Measurements from ENCODE around the gene ARAP1.

ARAP1 gene

DNA sequence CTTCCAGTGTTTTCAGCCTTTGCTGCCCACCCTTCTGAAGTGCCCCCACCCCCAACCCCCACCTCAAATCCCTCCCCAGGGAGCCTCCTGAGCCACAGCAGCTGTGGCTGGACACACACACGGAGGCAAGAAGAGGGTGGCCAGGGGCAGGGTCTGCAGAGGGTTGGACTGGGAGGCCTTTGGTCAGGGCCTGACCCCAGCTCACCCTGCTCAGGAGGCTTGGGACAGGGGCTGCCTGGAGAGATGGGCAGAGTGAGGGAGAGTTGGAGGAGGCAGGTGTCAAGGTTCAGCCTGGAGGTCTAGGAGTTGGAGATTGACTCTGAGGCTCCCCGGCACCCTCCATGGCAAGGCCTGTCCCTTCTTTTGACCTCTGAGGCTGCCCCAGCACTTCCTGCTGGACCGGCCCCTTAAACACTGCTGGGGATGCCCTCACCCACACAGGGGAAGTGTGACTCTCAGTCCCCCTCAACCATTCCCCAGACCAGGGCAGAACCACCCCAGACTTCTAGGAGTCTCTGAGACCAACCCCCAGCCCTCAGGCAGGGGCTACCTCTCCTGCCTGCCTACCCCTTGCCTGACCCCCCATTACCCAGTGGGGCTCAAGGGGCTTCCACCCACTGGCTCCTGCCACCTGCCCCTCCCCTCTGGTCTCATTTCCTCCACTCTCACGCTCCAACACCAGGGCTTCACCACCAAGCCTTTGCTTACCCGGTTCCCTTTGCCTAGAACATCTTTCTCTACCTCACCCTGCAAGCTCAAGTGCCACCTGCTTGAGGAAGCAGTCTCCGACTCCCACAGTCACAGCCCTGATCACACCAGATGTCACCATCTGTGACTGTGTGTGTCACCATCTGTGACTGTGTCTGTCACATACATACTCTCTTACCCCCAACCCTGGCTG lies 8.6 kb downstream of the ARAP1 start:
- H3K9me3 ChIP-seq (ENCODE audit: control insufficient read depth in 5 of 5, low read length in 5 of 5): no peaks in the 10 kb centered on the region
- H3K4me1 ChIP-seq (ENCODE audit: control insufficient read depth in 5 of 5, insufficient read depth in 5 of 5, low read length in 5 of 5): peaks cover 6 to 57% (median 49%) of the 10 kb centered on the region in 5 donors
- H3K36me3 ChIP-seq (ENCODE audit: control insufficient read depth in 5 of 5, insufficient read depth in 5 of 5, low read length in 5 of 5): no peaks in the 10 kb centered on the region
- H3K4me3 ChIP-seq (ENCODE audit: low read depth in 1 of 5, low read length in 5 of 5): no peak overlapping the region
- H3K27ac ChIP-seq (ENCODE audit: low read depth, low read length): no peak overlapping the region
- H3K27me3 ChIP-seq (ENCODE audit: control insufficient read depth in 5 of 5, insufficient read depth in 4 of 5, low read length in 5 of 5): no peaks in the 10 kb centered on the region
- peak overlapping the region in 1 of 5 donors; percentile 12 for H3K9ac ChIP-seq (ENCODE audit: low read length in 5 of 5)

DNA sequence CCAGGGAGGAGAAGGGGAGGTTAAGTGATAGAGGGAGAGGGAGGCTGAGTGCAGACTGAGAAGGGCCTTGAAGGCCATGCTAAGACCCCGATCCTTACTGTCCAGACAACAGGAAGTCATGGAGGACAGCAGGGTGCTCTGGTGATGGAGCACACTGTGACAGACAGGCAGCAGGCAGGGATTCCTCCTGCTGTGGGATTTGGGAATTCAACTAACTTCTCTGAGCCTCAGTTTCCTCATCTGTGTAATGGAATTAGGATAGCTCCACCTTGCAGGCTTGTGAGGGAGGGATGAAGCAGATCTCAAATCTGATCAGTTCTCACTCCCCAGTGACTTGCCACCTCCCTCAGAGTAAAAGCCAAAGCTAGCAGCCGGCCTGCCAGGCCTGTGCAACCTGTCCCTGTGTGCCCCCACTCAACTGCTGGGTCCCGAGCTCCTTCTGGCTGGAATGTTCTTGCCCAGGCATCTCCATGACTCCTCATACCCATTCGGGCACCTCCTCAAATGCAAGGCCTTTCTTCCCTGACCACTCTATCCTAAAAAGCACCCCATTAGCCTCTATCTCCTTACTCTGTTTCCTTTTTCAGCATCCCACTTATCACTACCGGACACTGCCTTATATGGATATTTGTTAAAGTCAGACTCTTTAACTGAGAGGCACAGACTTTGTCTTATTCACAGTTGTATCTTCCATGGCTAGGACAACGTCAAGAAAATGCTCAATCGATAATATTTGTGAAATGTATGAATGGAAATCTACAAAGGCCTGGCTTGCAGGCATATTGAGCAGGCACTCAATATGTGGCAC lies 9.5 kb downstream of the ARAP1 start:
- H3K4me3 ChIP-seq (ENCODE audit: low read depth in 1 of 5, low read length in 5 of 5): no peak overlapping the region
- H3K4me1 ChIP-seq (ENCODE audit: control insufficient read depth in 5 of 5, insufficient read depth in 5 of 5, low read length in 5 of 5): peaks cover 6 to 65% (median 55%) of the 10 kb centered on the region in 5 donors

DNA sequence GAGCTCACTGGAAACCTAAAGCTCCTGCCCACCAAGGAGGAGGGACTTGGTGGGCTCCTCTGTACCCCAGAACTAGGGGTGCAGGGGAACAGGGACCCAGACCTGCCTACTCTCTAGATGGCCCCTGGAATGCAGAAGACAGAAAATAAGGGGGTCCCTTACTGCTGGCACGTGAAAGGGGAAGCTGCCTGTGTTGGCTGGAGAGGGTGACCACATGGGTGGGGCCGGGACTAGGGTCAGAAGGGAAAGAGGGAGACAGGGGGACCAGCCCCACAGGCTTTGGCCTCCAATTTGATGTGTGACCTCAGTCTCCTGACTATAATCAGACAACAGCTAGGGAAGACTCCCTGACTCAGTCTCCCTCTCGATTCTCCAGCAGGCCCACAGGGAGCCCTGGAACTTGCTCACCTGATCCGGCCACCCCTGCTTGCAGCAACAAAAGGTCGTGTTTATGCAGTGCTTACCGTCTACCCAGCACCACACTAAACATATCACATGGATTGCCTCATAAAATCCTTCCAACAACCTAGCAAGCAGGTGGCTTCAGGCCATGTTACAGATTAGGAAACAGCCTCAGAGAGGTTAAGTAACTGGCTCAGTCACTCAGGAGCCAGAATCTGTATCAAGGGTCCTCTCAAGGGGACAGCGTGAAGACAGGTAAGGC lies 10.2 kb downstream of the ARAP1 start:
- H3K9ac ChIP-seq (ENCODE audit: low read length in 5 of 5): peak overlapping the region in 2 of 5 donors; percentile 19 to 33
- H3K4me3 ChIP-seq (ENCODE audit: low read depth in 1 of 5, low read length in 5 of 5): peak overlapping the region in 1 of 5 donors; percentile 12
- H3K36me3 ChIP-seq (ENCODE audit: control insufficient read depth in 5 of 5, insufficient read depth in 5 of 5, low read length in 5 of 5): no peaks in the 10 kb centered on the region
- H3K27ac ChIP-seq (ENCODE audit: low read depth, low read length): peak overlapping the region; percentile 62
- H3K27me3 ChIP-seq (ENCODE audit: control insufficient read depth in 5 of 5, insufficient read depth in 4 of 5, low read length in 5 of 5): no peaks in the 10 kb centered on the region
- H3K9me3 ChIP-seq (ENCODE audit: control insufficient read depth in 5 of 5, low read length in 5 of 5): no peaks in the 10 kb centered on the region
- H3K4me1 ChIP-seq (ENCODE audit: control insufficient read depth in 5 of 5, insufficient read depth in 5 of 5, low read length in 5 of 5): peaks cover 6 to 72% (median 59%) of the 10 kb centered on the region in 5 donors

More for the DNA sequence above, 9.5 kb downstream of the ARAP1 start:
- no peaks in the 10 kb centered on the region for H3K9me3 ChIP-seq (ENCODE audit: control insufficient read depth in 5 of 5, low read length in 5 of 5)
- H3K36me3 ChIP-seq (ENCODE audit: control insufficient read depth in 5 of 5, insufficient read depth in 5 of 5, low read length in 5 of 5): no peaks in the 10 kb centered on the region
- peak overlapping the region in 1 of 5 donors; percentile 17 for H3K9ac ChIP-seq (ENCODE audit: low read length in 5 of 5)
- no peak overlapping the region for H3K27ac ChIP-seq (ENCODE audit: low read depth, low read length)
- no peaks in the 10 kb centered on the region for H3K27me3 ChIP-seq (ENCODE audit: control insufficient read depth in 5 of 5, insufficient read depth in 4 of 5, low read length in 5 of 5)

DNA sequence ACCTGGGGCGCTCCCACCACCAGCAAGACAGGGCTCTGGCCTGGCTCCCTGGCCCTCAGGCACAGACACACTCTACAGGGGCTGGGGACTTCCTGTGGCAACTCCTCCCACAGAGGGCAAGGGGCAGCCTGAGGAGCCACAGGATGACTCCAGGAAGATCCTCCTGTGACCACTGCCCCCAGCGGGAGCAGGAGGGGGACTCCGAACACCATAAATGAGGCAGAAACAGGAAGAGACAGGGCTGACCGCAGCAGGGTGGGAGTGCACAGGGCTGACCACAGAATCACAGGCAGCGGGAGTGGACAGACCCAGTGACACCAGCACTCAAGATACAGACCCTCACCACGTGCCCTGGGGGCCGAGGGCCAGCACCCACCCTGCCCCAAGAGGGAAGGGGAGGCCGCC lies 10.8 kb downstream of the ARAP1 start:
- Histone ChIP-seq H3K4me1 (ENCODE audit: control insufficient read depth in 5 of 5, insufficient read depth in 5 of 5, low read length in 5 of 5) (peaks cover 6 to 76% (median 62%) of the 10 kb centered on the region in 5 donors), H3K9me3 (ENCODE audit: control insufficient read depth in 5 of 5, low read length in 5 of 5) (no peaks in the 10 kb centered on the region), H3K9ac (ENCODE audit: low read length in 5 of 5) (peak overlapping the region in 2 of 5 donors; percentile 19 to 33), H3K27me3 (ENCODE audit: control insufficient read depth in 5 of 5, insufficient read depth in 4 of 5, low read length in 5 of 5) (no peaks in the 10 kb centered on the region), H3K4me3 (ENCODE audit: low read depth in 1 of 5, low read length in 5 of 5) (peak overlapping the region in 1 of 5 donors; percentile 17), H3K36me3 (ENCODE audit: control insufficient read depth in 5 of 5, insufficient read depth in 5 of 5, low read length in 5 of 5) (no peaks in the 10 kb centered on the region), H3K27ac (ENCODE audit: low read depth, low read length) (peak overlapping the region; percentile 62)

DNA sequence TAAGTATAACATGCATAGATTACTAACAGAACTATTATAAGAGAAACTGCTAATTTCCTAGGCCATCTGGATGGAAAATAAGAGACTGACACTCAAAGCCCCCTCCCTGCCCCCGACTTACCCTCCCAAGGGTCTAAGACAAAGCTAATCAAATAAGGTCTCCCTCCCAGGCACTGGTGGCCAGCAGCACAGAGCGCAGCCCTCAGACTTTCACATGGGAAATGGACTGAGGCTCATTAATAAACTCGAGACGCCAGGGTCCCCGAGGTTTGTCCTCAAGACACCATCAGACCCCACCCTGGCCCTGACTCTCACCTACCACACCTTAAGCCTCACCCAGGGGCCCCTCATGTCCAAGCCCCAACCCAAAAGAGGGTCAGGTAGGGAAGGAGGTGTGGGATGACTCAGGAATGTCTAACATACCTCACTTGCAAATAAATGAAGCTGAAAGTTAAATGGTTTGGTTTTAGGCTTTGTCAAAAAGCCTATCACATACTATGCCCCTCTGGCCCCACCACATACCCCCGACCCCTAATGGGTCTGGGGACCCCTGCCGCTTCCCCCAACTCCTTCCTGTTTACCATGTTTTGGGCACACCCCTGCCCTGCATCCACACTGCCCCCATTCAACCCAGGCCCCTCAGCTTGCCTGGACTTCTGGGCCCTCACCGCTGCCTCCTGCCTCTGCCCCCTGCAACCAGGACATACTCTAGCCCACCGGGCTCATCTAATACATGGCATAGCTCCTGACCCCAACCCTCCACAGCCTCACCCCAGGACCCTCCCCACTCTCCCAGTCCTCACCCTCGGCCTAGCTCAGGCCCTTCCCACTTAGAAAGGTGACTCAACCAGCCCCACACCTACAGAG lies 11.4 kb downstream of the ARAP1 start:
- Histone ChIP-seq H3K4me1 (ENCODE audit: control insufficient read depth in 5 of 5, insufficient read depth in 5 of 5, low read length in 5 of 5) (peaks cover 6 to 80% (median 62%) of the 10 kb centered on the region in 5 donors), H3K9ac (ENCODE audit: low read length in 5 of 5) (peak overlapping the region in 1 of 5 donors; percentile 12), H3K27ac (ENCODE audit: low read depth, low read length) (peak overlapping the region; percentile 62), H3K36me3 (ENCODE audit: control insufficient read depth in 5 of 5, insufficient read depth in 5 of 5, low read length in 5 of 5) (no peaks in the 10 kb centered on the region), H3K4me3 (ENCODE audit: low read depth in 1 of 5, low read length in 5 of 5) (peak overlapping the region in 1 of 5 donors; percentile 17), H3K9me3 (ENCODE audit: control insufficient read depth in 5 of 5, low read length in 5 of 5) (no peaks in the 10 kb centered on the region), H3K27me3 (ENCODE audit: control insufficient read depth in 5 of 5, insufficient read depth in 4 of 5, low read length in 5 of 5) (no peaks in the 10 kb centered on the region)

DNA sequence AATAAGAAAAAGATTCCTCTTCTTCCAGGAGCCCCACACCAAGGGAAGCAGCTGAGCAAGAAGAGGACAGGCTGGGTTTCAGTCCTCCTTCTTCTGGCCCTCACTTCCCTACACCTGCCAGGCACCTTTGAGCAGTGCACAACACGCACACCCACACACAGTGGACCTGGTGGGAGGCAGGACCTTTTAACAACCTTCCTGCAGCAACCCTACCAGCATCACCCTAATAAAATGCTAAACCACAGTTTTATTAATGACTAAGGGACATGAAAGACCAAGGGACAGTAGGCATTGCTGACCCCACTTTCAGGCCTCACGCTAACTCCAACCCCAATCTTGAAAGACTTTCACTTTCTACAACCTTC lies 12.2 kb downstream of the ARAP1 start:
- Histone ChIP-seq H3K4me1 (ENCODE audit: control insufficient read depth in 5 of 5, insufficient read depth in 5 of 5, low read length in 5 of 5) (peaks cover 6 to 84% (median 62%) of the 10 kb centered on the region in 5 donors), H3K36me3 (ENCODE audit: control insufficient read depth in 5 of 5, insufficient read depth in 5 of 5, low read length in 5 of 5) (no peaks in the 10 kb centered on the region), H3K9me3 (ENCODE audit: control insufficient read depth in 5 of 5, low read length in 5 of 5) (no peaks in the 10 kb centered on the region), H3K27ac (ENCODE audit: low read depth, low read length) (peak overlapping the region; percentile 72), H3K4me3 (ENCODE audit: low read depth in 1 of 5, low read length in 5 of 5) (no peak overlapping the region), H3K27me3 (ENCODE audit: control insufficient read depth in 5 of 5, insufficient read depth in 4 of 5, low read length in 5 of 5) (no peaks in the 10 kb centered on the region), H3K9ac (ENCODE audit: low read length in 5 of 5) (peak overlapping the region in 1 of 5 donors; percentile 2)

DNA sequence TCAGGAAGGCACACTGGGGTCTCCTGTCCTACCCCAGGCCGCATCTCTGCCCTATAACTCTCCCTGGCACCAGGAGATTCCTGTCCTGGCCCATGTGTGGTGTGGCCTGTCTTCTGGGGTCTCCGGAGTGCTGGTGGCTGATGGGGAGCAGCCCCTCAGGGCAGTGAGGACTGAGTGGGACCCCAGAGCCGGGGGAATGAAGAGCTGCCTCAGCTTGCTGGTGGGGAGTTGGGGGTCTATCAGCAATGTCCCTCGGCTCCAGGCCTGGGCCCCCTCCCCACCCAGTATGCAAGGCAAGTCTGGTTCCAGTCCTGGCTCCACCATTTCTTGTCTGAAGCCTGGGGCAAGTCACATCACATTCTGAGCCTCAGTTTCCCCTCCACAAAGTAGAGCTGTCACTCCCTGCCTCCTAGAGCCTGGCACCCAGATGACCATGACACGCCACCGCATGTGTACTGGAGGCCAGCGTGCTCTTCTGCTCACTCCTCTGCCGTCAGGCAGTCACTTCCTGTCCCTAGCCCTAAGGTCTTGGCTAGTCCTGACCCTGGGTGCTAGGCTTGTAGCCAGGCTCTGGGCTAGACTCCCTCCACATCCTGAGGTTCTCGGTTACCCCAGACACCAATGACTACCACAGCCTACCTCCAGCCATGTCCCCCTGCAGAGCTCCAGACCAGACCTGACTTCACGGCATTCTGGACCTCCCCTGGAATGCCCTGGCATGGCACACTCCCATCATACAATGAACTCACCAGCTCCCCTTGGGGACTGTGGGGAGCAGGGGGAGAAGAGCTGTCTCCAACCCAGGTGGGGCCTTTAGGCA lies 12.8 kb downstream of the ARAP1 start:
- Histone ChIP-seq H3K4me3 (ENCODE audit: low read depth in 1 of 5, low read length in 5 of 5) (peak overlapping the region in 2 of 5 donors; percentile 4 to 58), H3K27me3 (ENCODE audit: control insufficient read depth in 5 of 5, insufficient read depth in 4 of 5, low read length in 5 of 5) (no peaks in the 10 kb centered on the region), H3K4me1 (ENCODE audit: control insufficient read depth in 5 of 5, insufficient read depth in 5 of 5, low read length in 5 of 5) (peaks cover 6 to 80% (median 58%) of the 10 kb centered on the region in 5 donors), H3K9ac (ENCODE audit: low read length in 5 of 5) (peak overlapping the region in 2 of 5 donors; percentile 32 to 65), H3K27ac (ENCODE audit: low read depth, low read length) (peak overlapping the region; percentile 72), H3K36me3 (ENCODE audit: control insufficient read depth in 5 of 5, insufficient read depth in 5 of 5, low read length in 5 of 5) (no peaks in the 10 kb centered on the region), H3K9me3 (ENCODE audit: control insufficient read depth in 5 of 5, low read length in 5 of 5) (no peaks in the 10 kb centered on the region)

DNA sequence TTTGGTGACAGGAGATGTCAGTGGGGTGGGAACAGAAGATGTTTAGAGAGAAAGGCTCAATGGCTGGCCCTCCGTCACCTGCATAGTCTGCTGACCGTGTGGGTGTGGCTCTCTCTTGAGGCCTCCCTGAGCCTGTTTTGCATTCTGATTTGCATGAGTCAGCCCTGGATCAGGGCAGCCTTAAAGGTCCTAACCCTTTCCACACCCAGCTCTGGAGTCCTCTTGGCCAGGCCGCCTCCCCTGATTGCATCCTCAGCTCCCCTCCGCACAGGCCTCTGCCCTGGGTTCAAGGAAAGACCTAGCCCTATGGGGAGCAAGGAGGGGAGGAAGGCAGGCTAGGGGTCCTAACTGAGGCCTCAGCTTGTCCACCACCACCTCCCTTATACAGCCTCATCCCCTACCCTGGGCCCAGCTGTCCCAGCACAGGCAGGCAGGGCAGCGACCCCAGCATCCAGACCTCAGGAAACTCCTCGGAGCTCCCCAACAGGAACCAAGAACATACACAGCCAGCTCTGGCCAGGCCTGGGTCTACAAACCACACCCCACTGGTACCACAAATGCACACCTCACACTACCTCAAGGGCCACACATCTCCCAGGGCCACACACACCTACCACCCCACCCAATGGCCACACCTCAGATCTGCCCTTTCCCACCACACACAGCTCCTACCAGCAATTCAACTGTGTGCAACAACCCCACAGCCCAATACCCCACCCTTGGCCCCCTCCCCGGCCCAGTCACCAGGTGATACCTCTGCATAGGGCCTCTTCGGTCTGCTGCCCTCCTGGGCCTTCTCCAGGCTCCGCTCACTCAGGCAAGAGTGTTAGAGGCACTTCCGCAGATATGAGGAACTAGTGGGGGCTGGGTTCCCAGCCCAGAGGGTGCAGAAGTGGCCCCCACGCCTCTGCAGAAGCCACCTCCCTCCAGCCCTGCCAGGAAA lies 13.7 kb downstream of the ARAP1 start:
- peak overlapping the region; percentile 24 to 58 (median 43) for H3K4me3 ChIP-seq (ENCODE audit: low read depth in 1 of 5, low read length in 5 of 5)
- H3K36me3 ChIP-seq (ENCODE audit: control insufficient read depth in 5 of 5, insufficient read depth in 5 of 5, low read length in 5 of 5): no peaks in the 10 kb centered on the region
- peak overlapping the region; percentile 72 for H3K27ac ChIP-seq (ENCODE audit: low read depth, low read length)
- peaks cover 6 to 71% (median 48%) of the 10 kb centered on the region in 5 donors for H3K4me1 ChIP-seq (ENCODE audit: control insufficient read depth in 5 of 5, insufficient read depth in 5 of 5, low read length in 5 of 5)
- H3K9ac ChIP-seq (ENCODE audit: low read length in 5 of 5): peak overlapping the region in 4 of 5 donors; percentile 17 to 65 (median 46)
- H3K9me3 ChIP-seq (ENCODE audit: control insufficient read depth in 5 of 5, low read length in 5 of 5): no peaks in the 10 kb centered on the region
- H3K27me3 ChIP-seq (ENCODE audit: control insufficient read depth in 5 of 5, insufficient read depth in 4 of 5, low read length in 5 of 5): no peaks in the 10 kb centered on the region
